ENCODE data around the gene ASCC1.

ASCC1 gene

DNA sequence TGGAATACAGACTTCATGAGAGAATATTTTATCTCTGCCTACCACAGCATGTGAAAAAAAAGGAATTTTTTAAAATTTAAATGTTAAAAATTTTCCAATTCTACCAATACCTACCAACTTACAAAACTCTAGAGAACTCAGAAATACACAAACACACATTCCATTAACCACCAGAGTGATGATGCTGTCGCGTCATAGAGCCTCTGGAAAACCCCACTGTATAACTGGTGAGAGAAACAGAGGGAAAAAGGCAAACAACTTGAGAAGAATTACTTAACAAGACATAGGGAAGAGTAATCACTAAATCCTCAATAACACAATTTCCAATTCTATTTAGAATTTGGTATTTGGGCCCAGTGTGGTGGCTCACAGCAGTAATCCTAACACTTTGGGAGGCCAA, 121.5 kb downstream of the ASCC1 start:
- Histone ChIP-seq H3K27ac (ENCODE audit: low read length) (no peak overlapping the region), H3F3A (ENCODE audit: insufficient read depth, low read length) (no peaks in the 10 kb centered on the region), H3K4me1 (ENCODE audit: low read length) (no peaks in the 10 kb centered on the region), H3K4me3 (ENCODE audit: low read length) (no peak overlapping the region), H3K9me2 (replicated peaks; ENCODE audit: insufficient read depth, low read length) (no peaks in the 10 kb centered on the region), H3K9ac (ENCODE audit: low read length) (no peak overlapping the region), H4K20me1 (ENCODE audit: insufficient read depth, low read length) (no peaks in the 10 kb centered on the region), H3K36me3 (replicated peaks; ENCODE audit: insufficient read depth, low read length) (no peaks in the 10 kb centered on the region), H2AFZ (ENCODE audit: low read length) (no peak overlapping the region), H3K4me2 (ENCODE audit: low read depth, low read length) (no peak overlapping the region), H3K9me3 (replicated peaks; ENCODE audit: insufficient read depth, low read length) (no peaks in the 10 kb centered on the region), H3K27me3 (replicated peaks; ENCODE audit: insufficient read depth, low read length) (no peaks in the 10 kb centered on the region), H3K79me2 (ENCODE audit: low read length) (no peaks in the 10 kb centered on the region)
- TF ChIP-seq EZH2 (optimal IDR thresholded peaks at IDR 0.05; ENCODE audit: low read depth, low read length) (no peak), EZH2phosphoT487 (IDR thresholded peaks at IDR 0.05; ENCODE audit: low read length) (no peak)
- TF ChIP-seq, protein P1, sequence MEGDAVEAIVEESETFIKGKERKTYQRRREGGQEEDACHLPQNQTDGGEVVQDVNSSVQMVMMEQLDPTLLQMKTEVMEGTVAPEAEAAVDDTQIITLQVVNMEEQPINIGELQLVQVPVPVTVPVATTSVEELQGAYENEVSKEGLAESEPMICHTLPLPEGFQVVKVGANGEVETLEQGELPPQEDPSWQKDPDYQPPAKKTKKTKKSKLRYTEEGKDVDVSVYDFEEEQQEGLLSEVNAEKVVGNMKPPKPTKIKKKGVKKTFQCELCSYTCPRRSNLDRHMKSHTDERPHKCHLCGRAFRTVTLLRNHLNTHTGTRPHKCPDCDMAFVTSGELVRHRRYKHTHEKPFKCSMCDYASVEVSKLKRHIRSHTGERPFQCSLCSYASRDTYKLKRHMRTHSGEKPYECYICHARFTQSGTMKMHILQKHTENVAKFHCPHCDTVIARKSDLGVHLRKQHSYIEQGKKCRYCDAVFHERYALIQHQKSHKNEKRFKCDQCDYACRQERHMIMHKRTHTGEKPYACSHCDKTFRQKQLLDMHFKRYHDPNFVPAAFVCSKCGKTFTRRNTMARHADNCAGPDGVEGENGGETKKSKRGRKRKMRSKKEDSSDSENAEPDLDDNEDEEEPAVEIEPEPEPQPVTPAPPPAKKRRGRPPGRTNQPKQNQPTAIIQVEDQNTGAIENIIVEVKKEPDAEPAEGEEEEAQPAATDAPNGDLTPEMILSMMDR (IDR thresholded peaks at IDR 0.05; ENCODE audit: low read length) = no peak
- no peak for DNase-seq

- H3K27me3 ChIP-seq (replicated peaks; ENCODE audit: insufficient read depth, low read length) = 0 out of 2 replicates have a peak, but pooled peaks cover 3% of the 10 kb centered on the region
- no peaks in the 10 kb centered on the region for H3F3A ChIP-seq (ENCODE audit: insufficient read depth, low read length)
- DNase-seq = no peak
- no peaks in the 10 kb centered on the region for H4K20me1 ChIP-seq (ENCODE audit: insufficient read depth, low read length)
- H3K79me2 ChIP-seq (ENCODE audit: low read length) = no peaks in the 10 kb centered on the region
- TF ChIP-seq EZH2 (optimal IDR thresholded peaks at IDR 0.05; ENCODE audit: low read depth, low read length) = no peak
- TF ChIP-seq, protein P1 (IDR thresholded peaks at IDR 0.05; ENCODE audit: low read length) = no peak
- no peak for TF ChIP-seq EZH2phosphoT487 (IDR thresholded peaks at IDR 0.05; ENCODE audit: low read length)
- no peak overlapping the region for H3K4me3 ChIP-seq (ENCODE audit: low read length)
- no peaks in the 10 kb centered on the region for H3K9me3 ChIP-seq (replicated peaks; ENCODE audit: insufficient read depth, low read length)
- no peak overlapping the region for H3K27ac ChIP-seq (ENCODE audit: low read length)
- no peak overlapping the region for H3K4me2 ChIP-seq (ENCODE audit: low read depth, low read length)
- no peaks in the 10 kb centered on the region for H3K4me1 ChIP-seq (ENCODE audit: low read length)
- no peaks in the 10 kb centered on the region for H3K36me3 ChIP-seq (replicated peaks; ENCODE audit: insufficient read depth, low read length)
- H3K9me2 ChIP-seq (replicated peaks; ENCODE audit: insufficient read depth, low read length) = no peaks in the 10 kb centered on the region
- no peak overlapping the region for H3K9ac ChIP-seq (ENCODE audit: low read length)
- H2AFZ ChIP-seq (ENCODE audit: low read length) = no peak overlapping the region
Measured at GRCh38 chr10:72093450-72093849, 122.6 kb downstream of the ASCC1 start.

GRCh38 chr10:72092987-72093386, 123.1 kb downstream of the ASCC1 start:
- H3K9ac ChIP-seq (ENCODE audit: low read length) = no peak overlapping the region
- H3K27me3 ChIP-seq (replicated peaks; ENCODE audit: insufficient read depth, low read length) = peaks cover 8% of the 10 kb centered on the region; the same call in 1 of the 2 replicates
- H4K20me1 ChIP-seq (ENCODE audit: insufficient read depth, low read length) = no peaks in the 10 kb centered on the region
- H3K4me3 ChIP-seq (ENCODE audit: low read length) = no peak overlapping the region
- no peak overlapping the region for H3K4me2 ChIP-seq (ENCODE audit: low read depth, low read length)
- no peaks in the 10 kb centered on the region for H3K79me2 ChIP-seq (ENCODE audit: low read length)
- no peaks in the 10 kb centered on the region for H3K4me1 ChIP-seq (ENCODE audit: low read length)
- no peaks in the 10 kb centered on the region for H3K36me3 ChIP-seq (replicated peaks; ENCODE audit: insufficient read depth, low read length)
- no peak overlapping the region for H2AFZ ChIP-seq (ENCODE audit: low read length)
- H3K9me2 ChIP-seq (replicated peaks; ENCODE audit: insufficient read depth, low read length) = no peaks in the 10 kb centered on the region
- H3F3A ChIP-seq (ENCODE audit: insufficient read depth, low read length) = no peaks in the 10 kb centered on the region
- H3K27ac ChIP-seq (ENCODE audit: low read length) = no peak overlapping the region
- DNase-seq = no peak
- no peaks in the 10 kb centered on the region for H3K9me3 ChIP-seq (replicated peaks; ENCODE audit: insufficient read depth, low read length)
- TF ChIP-seq EZH2 (optimal IDR thresholded peaks at IDR 0.05; ENCODE audit: low read depth, low read length) (no peak), EZH2phosphoT487 (IDR thresholded peaks at IDR 0.05; ENCODE audit: low read length) (no peak)
- TF ChIP-seq, protein P1 (IDR thresholded peaks at IDR 0.05; ENCODE audit: low read length) = no peak
